ENCODE data around the gene SLC25A51. TPM values are rescaled to one million over a fixed set of nuclear protein-coding genes. Genes with fewer than 3 reads are reported as not detected.
A peak's percentile ranks its signal among the peaks of the same experiment; 100 is the strongest.

Gene SLC25A51
- total RNA-seq (2022) (29.6 and 30.3 TPM in 2 replicates), Bru-seq, nascent RNA (percentile 90 among the genes with signal in this experiment), BruChase-seq, experiment 1, labeled RNA remaining after a 6-hour chase (percentile 99 among the genes with signal in this experiment), BruChase-seq, experiment 2, labeled RNA remaining after a 2-hour chase (percentile 98 among the genes with signal in this experiment)
- long read RNA-seq, transcript SLC25A51-203 (4 exons, 1,871 nt), result major isoform, 14 of 28 reads
- long read RNA-seq, transcript SLC25A51-201 (3 exons, 1,130 nt), result minor isoform, 5 of 28 reads
- long read RNA-seq, partial matches to known transcripts, result 1 of 28 reads
- long read RNA-seq, other reads (novel, unspliced or antisense), result 7 of 28 reads

DNA sequence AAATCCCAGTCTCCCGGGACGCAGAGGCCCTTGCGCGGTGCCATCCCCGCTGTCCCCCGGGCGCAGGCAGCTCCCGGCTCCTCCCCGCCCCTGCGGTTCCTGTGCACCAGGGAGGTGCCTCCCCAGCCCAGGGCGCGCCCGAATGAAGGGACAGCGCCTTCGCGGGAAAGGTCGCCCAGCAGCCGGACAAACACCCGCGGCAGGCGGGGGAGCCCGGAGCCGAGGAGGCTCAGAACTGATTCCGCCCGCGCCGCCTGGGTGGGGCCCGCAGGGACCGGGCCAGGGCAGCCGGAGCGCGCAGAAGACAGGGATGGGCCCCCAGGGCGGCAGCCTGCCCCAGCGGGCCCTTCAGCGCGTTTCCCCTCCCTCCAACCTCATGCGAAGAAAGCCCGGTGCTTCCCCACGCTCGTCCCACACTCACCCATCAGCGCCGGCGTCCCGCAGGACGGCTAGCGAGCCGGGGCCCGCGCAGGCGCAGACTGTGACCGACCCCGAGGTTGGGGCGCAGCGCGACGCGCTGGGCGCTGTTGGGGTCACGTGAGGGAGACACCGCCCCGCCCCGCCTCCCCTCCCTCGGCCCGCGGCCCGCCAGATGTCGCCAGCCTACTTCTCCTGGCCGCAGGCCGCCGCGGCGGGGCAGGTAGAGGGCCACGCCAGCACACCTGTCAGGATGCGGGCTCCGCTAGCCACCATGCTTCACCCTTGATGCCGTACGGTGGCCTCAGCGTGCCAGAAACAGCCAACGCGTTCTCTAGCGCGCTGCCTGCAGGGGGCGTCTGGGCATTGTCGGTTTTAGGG is at the start of gene SLC25A51:
TSS of gene SLC25A51 (minus strand) at position 481 of the 798 bp plus-strand sequence. CDS start 15,577 bp downstream, outside the sequence.
- TF ChIP-seq CTCF (IDR thresholded peaks at IDR 0.05; ENCODE audit: unreplicated experiment), result peak; percentile 93
- H3K27ac Mint-ChIP-seq (ENCODE audit: low read depth, unreplicated experiment), result peak within 1 kb of the TSS; percentile 95
- H3K4me1 Mint-ChIP-seq (ENCODE audit: insufficient read depth, unreplicated experiment), result peaks cover 30% of the 10 kb centered on the region
- POLR2A ChIA-PET, result interaction anchor here (0.6 to 3.1 kb wide), 30 partner anchors 11 to 466 kb away, joined by 3 to 24 read pairs (median 5); partner anchors contain the start of genes DCAF10, EXOSC3, POLR1E and TOMM5
- CTCF ChIA-PET, result interaction anchor here (0.6 to 2.1 kb wide), 13 partner anchors 8 to 423 kb away, joined by 3 to 10 read pairs (median 4); partner anchors contain the start of gene EXOSC3
- no TSS peak for BruUV-seq (replicated peaks)
- no peaks in the 10 kb centered on the region for H3K9me3 Mint-ChIP-seq (ENCODE audit: unreplicated experiment)
- H3K4me3 Mint-ChIP-seq (ENCODE audit: unreplicated experiment), result peak within 1 kb of the TSS; percentile 80
- peak; percentile 93 for DNase-seq (ENCODE audit: unreplicated experiment)
- no peaks in the 10 kb centered on the region for H3K27me3 Mint-ChIP-seq (ENCODE audit: insufficient read depth, unreplicated experiment)
- peaks cover 21% of the 10 kb centered on the region for H3K36me3 Mint-ChIP-seq (ENCODE audit: insufficient read depth, unreplicated experiment)
- intact Hi-C loops (cut with micrococcal nuclease), result loop anchor here (1.0 to 10.0 kb wide), 3 partner anchors 119 to 459 kb away; partner anchors contain the start of genes EXOSC3 and POLR1E

GRCh38 chr9:37953206-37953774 is 49.4 kb upstream of the SLC25A51 start:
- H3K36me3 Mint-ChIP-seq (ENCODE audit: insufficient read depth, unreplicated experiment), result peaks cover 33% of the 10 kb centered on the region
- H3K4me1 Mint-ChIP-seq (ENCODE audit: insufficient read depth, unreplicated experiment), result peaks cover 35% of the 10 kb centered on the region
- ChIA-PET CTCF (no interaction called here), POLR2A (interaction anchor here (0.9 to 1.1 kb wide), 2 partner anchors 12 to 71 kb away, joined by 3 read pairs; no protein-coding TSS in a partner anchor)
- no peaks in the 10 kb centered on the region for H3K9me3 Mint-ChIP-seq (ENCODE audit: unreplicated experiment)
- peak overlapping the region; percentile 52 for H3K4me3 Mint-ChIP-seq (ENCODE audit: unreplicated experiment)
- no peak for TF ChIP-seq CTCF (IDR thresholded peaks at IDR 0.05; ENCODE audit: unreplicated experiment)
- intact Hi-C loops (cut with micrococcal nuclease), result loop anchor here (2.0 kb wide), 1 partner anchor 14 kb away; no protein-coding TSS in a partner anchor
- no peaks in the 10 kb centered on the region for H3K27me3 Mint-ChIP-seq (ENCODE audit: insufficient read depth, unreplicated experiment)
- no peak for DNase-seq (ENCODE audit: unreplicated experiment)
- no TSS peak for BruUV-seq (replicated peaks)
- peak overlapping the region; percentile 84 for H3K27ac Mint-ChIP-seq (ENCODE audit: low read depth, unreplicated experiment)

DNA sequence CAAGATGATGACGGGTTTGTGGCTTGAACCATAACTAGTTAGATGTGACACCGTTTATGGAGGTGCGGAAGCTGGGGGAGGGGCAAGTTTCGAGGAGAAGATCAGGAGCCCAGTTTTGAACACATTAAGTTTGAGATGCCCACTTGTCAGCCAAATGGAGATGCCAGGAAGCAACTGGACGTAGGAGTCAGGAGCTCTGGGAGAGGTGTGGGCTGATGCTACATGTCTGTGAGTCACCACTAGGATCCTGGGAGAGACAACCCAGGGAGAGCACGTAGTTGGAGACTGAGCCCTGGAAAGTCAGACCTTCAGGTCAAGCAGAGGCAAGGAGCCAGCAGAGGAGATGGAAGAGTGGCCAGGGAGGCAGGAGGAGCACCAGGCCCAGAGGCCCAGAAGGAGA is 48.8 kb upstream of the SLC25A51 start:
- Mint-ChIP-seq H3K36me3 (ENCODE audit: insufficient read depth, unreplicated experiment) (peaks cover 33% of the 10 kb centered on the region), H3K9me3 (ENCODE audit: unreplicated experiment) (no peaks in the 10 kb centered on the region), H3K4me3 (ENCODE audit: unreplicated experiment) (no peak overlapping the region), H3K4me1 (ENCODE audit: insufficient read depth, unreplicated experiment) (peaks cover 35% of the 10 kb centered on the region), H3K27ac (ENCODE audit: low read depth, unreplicated experiment) (peak overlapping the region; percentile 16), H3K27me3 (ENCODE audit: insufficient read depth, unreplicated experiment) (no peaks in the 10 kb centered on the region)
- intact Hi-C loops (cut with micrococcal nuclease), result loop anchor here (2.0 kb wide), 1 partner anchor 14 kb away; no protein-coding TSS in a partner anchor
- BruUV-seq (replicated peaks), result no TSS peak
- ChIA-PET CTCF (no interaction called here), POLR2A (interaction anchor here (0.9 to 1.1 kb wide), 2 partner anchors 12 to 72 kb away, joined by 3 read pairs; no protein-coding TSS in a partner anchor)
- no peak for TF ChIP-seq CTCF (IDR thresholded peaks at IDR 0.05; ENCODE audit: unreplicated experiment)
- DNase-seq (ENCODE audit: unreplicated experiment), result peak; percentile 89
